NAMALWA (cell line): Measurements from ENCODE around the gene CDIPT.
"Not testable (repeated sequence)": the region's sequence is repeated elsewhere in the genome, so short reads cannot be mapped to it uniquely, and the experiment has no call there.

Experiments
- DNase-seq: peaks from one replicate; pipeline ENCODE4 v3.0.0-alpha.2; 2015; ENCODE audit warnings: low spot score

Gene CDIPT

GRCh38 chr16:29858149-29858849, 4.7 kb downstream of the CDIPT start:
- no peak for DNase-seq

DNA sequence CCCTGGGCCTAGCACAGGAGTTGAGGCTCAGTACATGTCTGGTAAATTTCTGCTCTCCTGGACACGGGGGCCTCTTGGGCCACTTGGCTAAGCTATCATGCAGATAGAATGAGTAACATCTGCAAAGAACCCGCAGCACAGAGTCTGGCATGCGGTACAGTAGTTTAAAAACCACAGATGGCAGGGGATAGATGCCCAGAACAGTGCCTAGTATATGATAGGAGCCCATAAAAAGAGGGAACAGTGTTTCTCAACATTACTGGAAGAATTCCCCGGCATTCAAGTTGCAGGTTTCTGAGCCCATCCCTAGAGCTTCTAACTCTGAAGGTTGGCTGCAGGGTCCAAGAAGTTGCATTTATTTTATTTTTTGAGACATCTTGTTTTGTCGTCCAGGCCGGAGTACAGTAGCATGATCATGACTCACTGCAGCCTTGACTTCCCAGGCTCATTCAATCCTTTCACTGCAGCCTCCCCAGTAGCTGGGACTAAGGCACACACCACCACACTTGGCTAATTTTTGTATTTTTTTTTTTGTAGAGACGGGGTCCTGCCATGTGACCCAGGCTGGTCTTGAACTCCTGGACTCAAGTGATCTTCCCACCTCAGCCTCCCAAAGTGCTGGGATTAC, 5.8 kb downstream of the CDIPT start:
- no peak for DNase-seq

GRCh38 chr16:29854520-29855100, 8.4 kb downstream of the CDIPT start:
- DNase-seq: no peak

DNA sequence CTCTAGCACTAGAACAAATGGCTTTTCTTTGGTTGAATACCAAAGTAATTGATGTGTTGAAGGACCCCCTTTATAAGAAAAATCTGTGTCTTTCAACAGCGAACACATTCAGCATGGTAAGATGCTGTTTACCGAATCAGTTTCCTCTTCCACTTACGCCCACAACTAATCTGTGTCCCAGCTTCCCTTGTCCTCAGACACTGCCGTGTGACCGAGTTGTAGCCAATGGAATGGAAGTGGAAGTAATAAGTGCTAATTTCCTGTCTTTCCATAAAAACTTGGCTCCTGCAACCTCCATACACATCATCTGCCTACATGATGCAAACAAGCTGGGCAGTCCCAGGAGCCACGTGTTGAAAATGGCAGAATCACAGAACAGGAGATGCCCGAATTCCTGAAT, 10.4 kb downstream of the CDIPT start:
- DNase-seq: no peak

DNA sequence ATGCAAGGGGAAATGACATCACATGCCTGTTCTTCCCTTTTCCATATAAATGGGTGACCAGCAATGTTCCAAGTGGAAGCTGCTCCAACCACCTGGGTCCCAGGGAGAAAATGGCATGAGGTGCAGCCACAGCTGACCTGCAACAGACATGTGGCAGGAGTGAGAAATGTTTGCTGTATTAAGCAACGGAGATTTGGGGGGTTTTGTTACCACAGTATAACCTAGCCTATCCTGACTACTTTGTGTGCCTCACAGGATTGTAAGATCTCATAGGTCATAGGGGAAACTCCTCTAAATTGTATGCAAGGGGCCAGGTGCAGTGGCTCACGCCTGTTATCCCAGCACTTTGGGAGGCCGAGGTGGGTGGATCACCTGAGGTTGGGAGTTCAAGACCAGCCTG, 12.0 kb downstream of the CDIPT start:
- DNase-seq: no peak

DNA sequence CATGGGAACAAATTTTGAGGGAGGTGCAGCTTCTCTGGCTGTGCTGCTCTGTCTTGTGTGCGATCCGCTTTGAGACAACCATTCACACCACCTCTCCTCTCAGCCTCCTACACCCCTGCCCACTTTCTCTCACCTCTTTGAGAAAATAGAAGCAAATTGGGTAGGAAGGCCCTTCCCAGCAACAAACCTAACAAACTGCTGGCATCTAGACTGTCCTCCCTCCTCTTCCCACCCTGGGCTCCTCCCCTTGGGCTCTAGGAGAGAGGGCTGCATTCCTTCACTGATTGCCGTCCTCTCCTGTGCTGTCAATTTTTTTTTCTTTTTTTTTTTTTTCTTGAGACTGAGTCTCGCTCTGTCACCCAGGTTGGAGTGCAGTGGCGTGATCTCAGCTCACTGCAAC, 13.5 kb downstream of the CDIPT start:
- DNase-seq: no peak

- peak; percentile 76 for DNase-seq
Observed at GRCh38 chr16:29848420-29849297, 14.4 kb downstream of the CDIPT start.

DNA sequence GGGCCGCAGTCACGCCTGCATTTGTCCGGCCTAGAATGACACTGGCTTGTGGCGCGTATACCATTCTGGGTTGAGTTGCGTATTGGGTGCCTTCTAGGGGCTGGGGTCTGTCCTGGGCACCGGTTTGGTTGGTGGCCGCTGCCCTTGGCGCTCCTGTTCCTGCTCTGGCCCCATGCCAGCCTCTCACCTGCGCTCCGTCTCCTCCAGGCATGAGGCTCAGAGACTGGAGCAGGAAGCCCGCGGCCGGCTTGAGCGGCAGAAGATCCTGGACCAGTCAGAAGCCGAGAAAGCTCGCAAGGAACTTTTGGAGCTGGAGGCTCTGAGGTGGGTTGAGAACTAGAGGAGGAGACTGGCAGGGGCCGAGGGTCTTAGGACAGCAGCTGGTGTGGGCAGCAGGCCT, 17.4 kb downstream of the CDIPT start:
- no peak for DNase-seq

GRCh38 chr16:29844575-29845331, 18.3 kb downstream of the CDIPT start:
- no peak for DNase-seq

DNA sequence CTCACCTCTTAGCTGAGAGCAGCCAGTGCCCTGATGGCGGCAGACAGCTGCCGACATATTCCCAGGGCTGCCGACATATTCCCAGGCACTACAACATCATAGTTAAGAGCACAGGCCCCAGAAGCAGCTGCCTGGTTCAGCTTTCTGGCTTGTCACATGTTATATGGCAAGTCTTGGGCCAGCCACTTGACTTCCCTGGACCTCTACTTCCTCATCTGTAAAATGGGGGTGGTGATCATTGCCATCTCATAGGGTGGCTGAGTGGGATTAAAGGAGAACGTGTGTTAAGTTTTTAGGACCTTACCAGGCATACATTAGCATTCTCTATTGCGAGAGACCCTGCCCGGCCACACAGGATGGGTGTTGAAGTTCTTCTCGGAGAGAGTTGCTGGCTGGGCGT, 19.1 kb downstream of the CDIPT start:
- DNase-seq: no peak

GRCh38 chr16:29842732-29843346, 20.2 kb downstream of the CDIPT start:
- peak; percentile 28 for DNase-seq

DNA sequence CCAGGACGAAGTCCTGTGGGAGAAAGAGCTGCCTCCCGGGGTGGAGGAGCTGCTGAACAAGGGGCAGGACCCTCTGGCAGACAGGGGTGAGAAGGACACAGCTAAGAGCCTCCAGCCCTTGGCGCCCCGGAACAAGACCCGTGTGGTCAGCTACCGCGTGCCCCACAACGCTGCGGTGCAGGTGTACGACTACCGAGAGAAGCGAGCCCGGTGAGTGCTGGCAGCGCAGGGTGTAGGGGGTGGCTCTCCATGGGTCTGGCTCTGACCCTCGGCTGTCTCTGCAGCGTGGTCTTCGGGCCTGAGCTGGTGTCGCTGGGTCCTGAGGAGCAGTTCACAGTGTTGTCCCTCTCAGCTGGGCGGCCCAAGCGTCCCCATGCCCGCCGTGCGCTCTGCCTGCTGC, 21.4 kb downstream of the CDIPT start:
- DNase-seq: no peak

DNA sequence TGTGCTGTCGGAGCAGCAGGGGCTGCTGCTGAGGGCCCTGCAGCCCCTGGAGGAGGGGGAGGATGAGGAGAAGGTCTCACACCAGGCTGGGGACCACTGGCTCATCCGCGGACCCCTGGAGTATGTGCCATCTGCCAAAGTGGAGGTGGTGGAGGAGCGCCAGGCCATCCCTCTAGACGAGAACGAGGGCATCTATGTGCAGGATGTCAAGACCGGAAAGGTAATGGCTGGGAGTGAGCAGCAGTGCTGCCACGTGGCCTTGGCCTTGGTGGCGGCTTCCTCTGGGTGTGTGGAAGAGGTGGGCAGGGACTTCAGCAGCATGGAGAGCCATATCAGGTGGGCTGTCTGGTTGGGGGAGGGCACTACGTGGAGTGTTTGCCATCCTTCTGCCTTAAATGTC, 22.8 kb downstream of the CDIPT start:
- DNase-seq: no peak

DNA sequence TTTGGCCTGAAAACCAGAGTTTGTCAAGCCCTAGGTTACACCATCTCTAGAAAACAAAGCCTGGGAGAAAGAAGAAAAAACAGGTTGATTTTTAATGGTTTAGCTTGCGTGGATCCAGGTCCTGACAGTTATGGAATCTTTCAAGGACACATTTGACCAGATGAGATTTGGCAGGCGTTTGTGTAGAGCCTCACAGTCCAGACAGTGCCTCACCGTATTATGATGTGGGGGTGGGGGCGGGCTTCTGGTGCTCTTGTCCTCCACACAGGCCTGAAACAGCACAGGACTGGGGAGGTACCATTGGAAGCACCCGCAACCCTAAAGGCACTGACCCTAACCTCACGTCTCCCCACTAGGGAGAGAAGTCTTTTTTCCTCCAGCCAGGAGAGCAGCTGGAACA, 23.2 kb downstream of the CDIPT start:
- no peak for DNase-seq

- DNase-seq: no peak
Observed at GRCh38 chr16:29837841-29838240, 25.2 kb downstream of the CDIPT start.

DNA sequence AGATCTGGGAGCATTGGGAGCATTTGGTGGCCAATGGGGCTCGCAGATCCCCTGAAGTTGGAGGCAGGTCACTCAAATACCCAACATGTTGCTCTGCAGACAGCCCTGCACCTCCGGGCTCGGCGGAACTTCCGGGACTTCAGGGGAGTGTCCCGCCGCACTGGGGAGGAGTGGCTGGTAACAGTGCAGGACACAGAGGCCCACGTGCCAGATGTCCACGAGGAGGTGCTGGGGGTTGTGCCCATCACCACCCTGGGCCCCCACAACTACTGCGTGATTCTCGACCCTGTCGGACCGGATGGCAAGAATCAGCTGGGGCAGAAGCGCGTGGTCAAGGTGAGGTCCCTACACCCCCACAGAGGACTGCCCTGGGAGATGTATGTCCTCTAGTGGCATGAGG, 26.4 kb downstream of the CDIPT start:
- DNase-seq: no peak

DNA sequence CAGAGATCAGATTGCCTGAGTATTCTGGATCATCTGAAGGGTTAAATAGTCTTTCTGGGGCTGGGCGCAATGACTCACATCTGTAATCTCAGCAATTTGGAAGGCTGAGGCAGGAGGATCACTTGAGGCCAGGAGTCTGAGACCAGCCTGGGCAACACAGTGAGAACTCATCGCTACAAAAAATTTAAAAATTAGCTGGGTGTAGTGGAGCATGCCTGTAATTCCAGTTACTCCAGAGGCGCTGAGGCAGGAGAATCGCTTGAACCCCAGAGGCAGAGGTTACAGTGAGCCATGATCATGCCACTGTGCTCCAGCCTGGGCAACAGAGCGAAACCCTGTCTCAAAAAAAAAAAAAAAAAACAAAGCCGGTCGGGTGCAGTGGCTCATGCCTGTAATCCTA, 27.1 kb downstream of the CDIPT start:
- DNase-seq: no peak

GRCh38 chr16:29834079-29834478, 28.9 kb downstream of the CDIPT start:
- DNase-seq: no peak

GRCh38 chr16:29833219-29833618, 29.8 kb downstream of the CDIPT start:
- DNase-seq: not testable (repeated sequence)

DNA sequence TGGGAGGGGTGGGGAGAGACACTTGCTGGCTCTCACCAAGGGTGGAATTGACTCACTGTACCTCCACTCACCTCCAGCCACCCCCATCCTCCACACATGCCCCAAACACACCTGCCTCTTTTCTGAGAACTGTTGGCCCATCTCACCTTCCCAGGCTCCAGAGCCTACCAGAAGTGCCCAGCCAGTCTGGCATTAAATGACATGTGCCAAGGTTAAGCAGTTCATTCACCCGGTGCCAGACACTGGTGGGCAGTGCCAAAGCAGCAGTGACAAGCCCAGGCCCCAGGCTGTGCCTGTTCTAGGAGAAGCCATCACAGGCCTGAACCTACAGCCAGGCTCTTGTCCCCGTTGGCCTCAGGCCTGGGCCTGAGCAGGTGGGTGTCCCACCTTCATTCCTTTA, 31.5 kb downstream of the CDIPT start:
- no peak for DNase-seq

- DNase-seq: no peak
Observed at GRCh38 chr16:29830774-29831173, 32.3 kb downstream of the CDIPT start.

GRCh38 chr16:29826342-29826695, 36.7 kb downstream of the CDIPT start:
- DNase-seq: no peak
